ENCODE data around the gene RALGAPA2. TPM values are rescaled to one million over a fixed set of nuclear protein-coding genes. Genes with fewer than 3 reads are reported as not detected.

RALGAPA2 gene
- total RNA-seq, 1 experiment from 2014 or later: 26.3 TPM

DNA sequence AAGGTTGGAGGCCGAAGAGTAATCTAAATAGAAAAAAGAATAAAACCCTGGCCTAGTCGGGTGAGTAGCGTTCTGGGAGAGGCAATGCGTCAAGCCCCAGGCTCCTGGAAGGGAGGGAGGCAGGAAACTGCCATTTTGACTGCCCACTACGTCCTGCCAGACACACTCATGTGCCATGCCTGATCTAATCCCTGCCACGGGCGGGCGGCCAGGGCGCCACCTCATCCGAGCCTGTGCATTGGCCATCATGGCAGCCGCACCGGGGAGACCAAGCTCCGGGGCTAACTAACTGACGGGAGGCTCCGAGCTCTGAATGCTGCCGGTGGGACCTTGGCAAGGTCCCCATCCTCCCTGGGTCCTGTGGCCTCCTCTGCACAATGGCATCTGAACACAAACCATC lies 275.8 kb downstream of the RALGAPA2 start:
- no peaks in the 10 kb centered on the region for H3K27me3 Mint-ChIP-seq (ENCODE audit: unreplicated experiment)
- no peaks in the 10 kb centered on the region for H3K9me3 Mint-ChIP-seq (ENCODE audit: low read depth, unreplicated experiment)
- peaks cover 6% of the 10 kb centered on the region for H3K36me3 Mint-ChIP-seq (ENCODE audit: insufficient read depth, unreplicated experiment)
- intact Hi-C loops (cut with micrococcal nuclease; ENCODE audit: unreplicated experiment): no loop called here
- no peaks in the 10 kb centered on the region for H3K4me1 Mint-ChIP-seq (ENCODE audit: low read depth, unreplicated experiment)
- DNase-seq: no peak
- no peak overlapping the region for H3K27ac Mint-ChIP-seq (ENCODE audit: unreplicated experiment)
- CTCF ChIA-PET: no interaction called here
- no TSS peak for BruUV-seq (replicated peaks)
- TF ChIP-seq, protein P1, sequence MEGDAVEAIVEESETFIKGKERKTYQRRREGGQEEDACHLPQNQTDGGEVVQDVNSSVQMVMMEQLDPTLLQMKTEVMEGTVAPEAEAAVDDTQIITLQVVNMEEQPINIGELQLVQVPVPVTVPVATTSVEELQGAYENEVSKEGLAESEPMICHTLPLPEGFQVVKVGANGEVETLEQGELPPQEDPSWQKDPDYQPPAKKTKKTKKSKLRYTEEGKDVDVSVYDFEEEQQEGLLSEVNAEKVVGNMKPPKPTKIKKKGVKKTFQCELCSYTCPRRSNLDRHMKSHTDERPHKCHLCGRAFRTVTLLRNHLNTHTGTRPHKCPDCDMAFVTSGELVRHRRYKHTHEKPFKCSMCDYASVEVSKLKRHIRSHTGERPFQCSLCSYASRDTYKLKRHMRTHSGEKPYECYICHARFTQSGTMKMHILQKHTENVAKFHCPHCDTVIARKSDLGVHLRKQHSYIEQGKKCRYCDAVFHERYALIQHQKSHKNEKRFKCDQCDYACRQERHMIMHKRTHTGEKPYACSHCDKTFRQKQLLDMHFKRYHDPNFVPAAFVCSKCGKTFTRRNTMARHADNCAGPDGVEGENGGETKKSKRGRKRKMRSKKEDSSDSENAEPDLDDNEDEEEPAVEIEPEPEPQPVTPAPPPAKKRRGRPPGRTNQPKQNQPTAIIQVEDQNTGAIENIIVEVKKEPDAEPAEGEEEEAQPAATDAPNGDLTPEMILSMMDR (IDR thresholded peaks at IDR 0.05; ENCODE audit: unreplicated experiment): no peak
- H3K4me3 Mint-ChIP-seq (ENCODE audit: low read depth, unreplicated experiment): no peak overlapping the region

DNA sequence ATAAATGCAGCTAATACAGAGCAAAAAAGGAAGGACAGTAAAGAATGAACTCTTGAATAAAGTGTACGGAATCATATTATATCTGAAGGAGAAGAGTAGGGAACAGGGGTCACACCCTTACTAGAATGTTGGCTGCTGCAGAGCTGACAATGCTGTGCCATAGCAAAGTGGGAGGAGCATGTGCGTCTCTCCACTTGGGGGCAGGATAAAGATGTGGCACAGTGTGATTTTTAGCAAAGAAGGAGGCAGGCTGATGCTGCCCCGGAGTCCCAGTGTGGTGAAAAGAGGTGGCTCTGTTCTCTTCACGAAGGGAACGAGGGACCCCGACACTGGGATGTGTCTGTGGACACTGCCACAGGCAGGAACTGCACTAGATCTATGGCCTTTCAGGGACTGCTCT lies 277.0 kb downstream of the RALGAPA2 start:
- no TSS peak for BruUV-seq (replicated peaks)
- peaks cover 6% of the 10 kb centered on the region for H3K36me3 Mint-ChIP-seq (ENCODE audit: insufficient read depth, unreplicated experiment)
- CTCF ChIA-PET: no interaction called here
- H3K27me3 Mint-ChIP-seq (ENCODE audit: unreplicated experiment): no peaks in the 10 kb centered on the region
- H3K27ac Mint-ChIP-seq (ENCODE audit: unreplicated experiment): no peak overlapping the region
- no peaks in the 10 kb centered on the region for H3K9me3 Mint-ChIP-seq (ENCODE audit: low read depth, unreplicated experiment)
- H3K4me1 Mint-ChIP-seq (ENCODE audit: low read depth, unreplicated experiment): no peaks in the 10 kb centered on the region
- TF ChIP-seq, protein P1 (IDR thresholded peaks at IDR 0.05; ENCODE audit: unreplicated experiment): no peak
- no peak overlapping the region for H3K4me3 Mint-ChIP-seq (ENCODE audit: low read depth, unreplicated experiment)
- DNase-seq: no peak
- intact Hi-C loops (cut with micrococcal nuclease; ENCODE audit: unreplicated experiment): no loop called here

DNA sequence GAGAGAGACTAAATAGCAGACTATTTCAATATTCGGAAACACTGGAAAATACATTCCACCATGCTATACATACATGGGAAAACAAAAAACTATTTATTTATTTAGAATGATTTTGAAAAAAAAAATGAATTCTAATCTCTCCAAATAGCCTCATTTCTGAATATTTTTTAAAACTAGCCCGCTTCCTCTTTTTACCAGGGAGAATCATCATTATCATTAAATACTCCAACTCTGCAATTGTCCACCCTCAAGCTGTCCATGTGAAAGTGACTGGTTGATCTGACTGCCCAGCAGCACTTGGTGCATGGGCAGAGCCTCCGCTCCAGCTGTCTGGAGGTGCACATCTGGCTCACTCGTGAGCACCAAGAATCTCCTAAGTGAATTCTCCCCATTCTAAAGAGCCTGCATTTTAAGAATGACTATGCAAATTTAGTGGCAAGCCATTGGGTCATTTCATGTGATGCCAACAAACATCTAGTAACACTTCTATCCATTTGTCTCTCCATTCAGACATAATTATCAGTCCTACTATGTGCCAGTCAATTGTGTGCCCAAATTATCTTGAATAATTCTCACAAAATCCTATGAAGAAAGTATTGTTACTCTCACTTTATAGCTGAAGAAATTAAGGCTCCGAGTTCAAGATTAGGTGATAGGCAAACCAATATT lies 279.7 kb downstream of the RALGAPA2 start:
- H3K4me3 Mint-ChIP-seq (ENCODE audit: low read depth, unreplicated experiment): no peak overlapping the region
- H3K27me3 Mint-ChIP-seq (ENCODE audit: unreplicated experiment): no peaks in the 10 kb centered on the region
- no peak for DNase-seq
- no peak overlapping the region for H3K27ac Mint-ChIP-seq (ENCODE audit: unreplicated experiment)
- peaks cover 5% of the 10 kb centered on the region for H3K36me3 Mint-ChIP-seq (ENCODE audit: insufficient read depth, unreplicated experiment)
- intact Hi-C loops (cut with micrococcal nuclease; ENCODE audit: unreplicated experiment): no loop called here
- TF ChIP-seq, protein P1 (IDR thresholded peaks at IDR 0.05; ENCODE audit: unreplicated experiment): no peak
- CTCF ChIA-PET: no interaction called here
- H3K4me1 Mint-ChIP-seq (ENCODE audit: low read depth, unreplicated experiment): no peaks in the 10 kb centered on the region
- no TSS peak for BruUV-seq (replicated peaks)
- H3K9me3 Mint-ChIP-seq (ENCODE audit: low read depth, unreplicated experiment): no peaks in the 10 kb centered on the region

DNA sequence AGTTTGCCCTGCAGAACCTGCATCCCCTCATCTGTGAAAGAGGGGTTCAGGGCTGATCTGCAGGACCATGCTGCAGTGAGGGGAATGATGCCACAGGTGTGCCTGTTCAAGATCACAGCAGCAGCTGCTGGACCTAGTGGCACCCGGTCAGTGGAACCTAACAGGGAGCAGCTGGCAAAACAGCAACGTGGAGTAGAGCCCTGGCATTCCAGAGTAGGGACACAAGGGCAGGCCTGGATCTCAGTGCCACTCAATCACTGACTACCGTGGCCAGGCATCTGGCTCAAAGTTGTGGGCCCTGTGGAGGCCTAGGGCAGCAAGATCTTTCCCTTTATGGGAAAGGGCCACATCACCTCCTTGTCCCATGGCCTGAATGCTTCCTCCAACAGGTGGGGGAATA lies 282.4 kb downstream of the RALGAPA2 start:
- no peaks in the 10 kb centered on the region for H3K4me1 Mint-ChIP-seq (ENCODE audit: low read depth, unreplicated experiment)
- no peak overlapping the region for H3K4me3 Mint-ChIP-seq (ENCODE audit: low read depth, unreplicated experiment)
- H3K27ac Mint-ChIP-seq (ENCODE audit: unreplicated experiment): no peak overlapping the region
- DNase-seq: no peak
- H3K9me3 Mint-ChIP-seq (ENCODE audit: low read depth, unreplicated experiment): no peaks in the 10 kb centered on the region
- BruUV-seq (replicated peaks): no TSS peak
- CTCF ChIA-PET: no interaction called here
- intact Hi-C loops (cut with micrococcal nuclease; ENCODE audit: unreplicated experiment): no loop called here
- TF ChIP-seq, protein P1 (IDR thresholded peaks at IDR 0.05; ENCODE audit: unreplicated experiment): no peak
- no peaks in the 10 kb centered on the region for H3K27me3 Mint-ChIP-seq (ENCODE audit: unreplicated experiment)
- no peaks in the 10 kb centered on the region for H3K36me3 Mint-ChIP-seq (ENCODE audit: insufficient read depth, unreplicated experiment)

Measured in Calu3 (cell line).